HG03354 (cell line): ENCODE results near the gene ALOX15.

Experiments used
- ATAC-seq: cut with Tn5 transposase; IDR thresholded peaks from one replicate; pipeline ENCODE4 v1.9.1; 2021; ENCODE audit warnings: mild to moderate bottlenecking; ENCODE audit not compliant: unreplicated experiment, poor library complexity, severe bottlenecking

ALOX15 gene

GRCh38 chr17:4583206-4583605 lies 58.3 kb downstream of the ALOX15 start:
- ATAC-seq: no peak

- ATAC-seq: no peak
Observed at GRCh38 chr17:4582691-4583090, 58.8 kb downstream of the ALOX15 start.

GRCh38 chr17:4582101-4582501 lies 59.4 kb downstream of the ALOX15 start:
- ATAC-seq: no peak
